ENCODE data around the gene ZNF646.
A peak's percentile ranks its signal among the peaks of the same experiment; 100 is the strongest.

ZNF646 gene, protein sequence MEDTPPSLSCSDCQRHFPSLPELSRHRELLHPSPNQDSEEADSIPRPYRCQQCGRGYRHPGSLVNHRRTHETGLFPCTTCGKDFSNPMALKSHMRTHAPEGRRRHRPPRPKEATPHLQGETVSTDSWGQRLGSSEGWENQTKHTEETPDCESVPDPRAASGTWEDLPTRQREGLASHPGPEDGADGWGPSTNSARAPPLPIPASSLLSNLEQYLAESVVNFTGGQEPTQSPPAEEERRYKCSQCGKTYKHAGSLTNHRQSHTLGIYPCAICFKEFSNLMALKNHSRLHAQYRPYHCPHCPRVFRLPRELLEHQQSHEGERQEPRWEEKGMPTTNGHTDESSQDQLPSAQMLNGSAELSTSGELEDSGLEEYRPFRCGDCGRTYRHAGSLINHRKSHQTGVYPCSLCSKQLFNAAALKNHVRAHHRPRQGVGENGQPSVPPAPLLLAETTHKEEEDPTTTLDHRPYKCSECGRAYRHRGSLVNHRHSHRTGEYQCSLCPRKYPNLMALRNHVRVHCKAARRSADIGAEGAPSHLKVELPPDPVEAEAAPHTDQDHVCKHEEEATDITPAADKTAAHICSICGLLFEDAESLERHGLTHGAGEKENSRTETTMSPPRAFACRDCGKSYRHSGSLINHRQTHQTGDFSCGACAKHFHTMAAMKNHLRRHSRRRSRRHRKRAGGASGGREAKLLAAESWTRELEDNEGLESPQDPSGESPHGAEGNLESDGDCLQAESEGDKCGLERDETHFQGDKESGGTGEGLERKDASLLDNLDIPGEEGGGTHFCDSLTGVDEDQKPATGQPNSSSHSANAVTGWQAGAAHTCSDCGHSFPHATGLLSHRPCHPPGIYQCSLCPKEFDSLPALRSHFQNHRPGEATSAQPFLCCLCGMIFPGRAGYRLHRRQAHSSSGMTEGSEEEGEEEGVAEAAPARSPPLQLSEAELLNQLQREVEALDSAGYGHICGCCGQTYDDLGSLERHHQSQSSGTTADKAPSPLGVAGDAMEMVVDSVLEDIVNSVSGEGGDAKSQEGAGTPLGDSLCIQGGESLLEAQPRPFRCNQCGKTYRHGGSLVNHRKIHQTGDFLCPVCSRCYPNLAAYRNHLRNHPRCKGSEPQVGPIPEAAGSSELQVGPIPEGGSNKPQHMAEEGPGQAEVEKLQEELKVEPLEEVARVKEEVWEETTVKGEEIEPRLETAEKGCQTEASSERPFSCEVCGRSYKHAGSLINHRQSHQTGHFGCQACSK (N-terminal part only)

GRCh38 chr16:31073970-31074813, at the start of gene ZNF646, which contains the start of gene ZNF668:
ZNF646 (plus strand) TSS chr16:31074422; CDS start chr16:31076325, 1,903 bp downstream.
ZNF668 (minus strand) TSS chr16:31074240; CDS start chr16:31064459, 9,781 bp downstream.
- DNase-seq (ENCODE audit: extremely low read depth in 1 of 2, low read depth in 1 of 2): peak; percentile 94 to 99

DNA sequence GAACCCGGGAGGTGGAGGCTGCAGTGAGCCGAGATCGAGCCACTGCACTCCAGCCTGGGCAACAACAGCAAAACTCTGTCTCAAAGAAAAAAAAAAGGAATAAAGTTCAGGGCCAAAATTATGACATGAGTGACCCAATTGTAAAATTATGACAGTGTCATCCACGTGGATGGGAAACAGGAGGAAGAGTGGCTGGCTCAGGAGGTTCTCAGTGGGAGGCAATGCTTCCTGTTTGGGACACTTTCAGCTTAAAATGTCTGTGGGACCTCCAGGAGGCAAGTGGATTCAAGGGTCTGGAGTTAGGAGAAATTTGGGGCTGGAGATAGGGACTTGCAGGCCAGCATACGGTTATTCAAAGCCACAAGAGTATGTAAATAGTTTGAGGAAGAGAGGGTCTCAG, 48.9 kb upstream of the ZNF646 start:
- no peak for DNase-seq (ENCODE audit: extremely low read depth in 1 of 2, low read depth in 1 of 2)

- DNase-seq (ENCODE audit: extremely low read depth in 1 of 2, low read depth in 1 of 2): no peak
These were observed 45.0 kb upstream of the ZNF646 start for GRCh38 chr16:31029272-31029671.

DNA sequence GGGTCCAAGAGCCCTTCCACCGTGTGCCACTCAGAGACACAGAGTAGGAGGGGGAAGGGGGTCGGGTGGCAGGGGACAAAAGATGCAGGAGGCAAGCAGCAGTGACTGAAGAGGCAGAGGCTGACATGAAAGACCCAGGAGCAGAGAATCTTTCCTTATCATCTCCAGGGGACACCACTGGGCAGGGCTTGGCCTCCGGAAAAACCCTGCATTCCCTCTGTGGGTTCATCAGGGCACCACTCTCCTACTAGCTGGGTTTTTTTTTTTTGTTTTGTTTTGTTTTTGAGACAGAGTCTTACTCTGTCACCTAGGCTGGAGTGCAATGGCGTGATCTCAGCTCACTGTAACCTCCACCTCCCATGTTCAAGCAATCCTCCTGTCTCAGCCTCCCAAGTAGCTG, 42.9 kb upstream of the ZNF646 start:
- no peak for DNase-seq (ENCODE audit: extremely low read depth in 1 of 2, low read depth in 1 of 2)

- peak; percentile 91 to 96 for DNase-seq (ENCODE audit: extremely low read depth in 1 of 2, low read depth in 1 of 2)
These were observed 41.2 kb upstream of the ZNF646 start, which contains the start of gene STX4 for GRCh38 chr16:31032736-31033708. STX4 (plus strand) TSS chr16:31033558; CDS start chr16:31033806, 248 bp downstream.

DNA sequence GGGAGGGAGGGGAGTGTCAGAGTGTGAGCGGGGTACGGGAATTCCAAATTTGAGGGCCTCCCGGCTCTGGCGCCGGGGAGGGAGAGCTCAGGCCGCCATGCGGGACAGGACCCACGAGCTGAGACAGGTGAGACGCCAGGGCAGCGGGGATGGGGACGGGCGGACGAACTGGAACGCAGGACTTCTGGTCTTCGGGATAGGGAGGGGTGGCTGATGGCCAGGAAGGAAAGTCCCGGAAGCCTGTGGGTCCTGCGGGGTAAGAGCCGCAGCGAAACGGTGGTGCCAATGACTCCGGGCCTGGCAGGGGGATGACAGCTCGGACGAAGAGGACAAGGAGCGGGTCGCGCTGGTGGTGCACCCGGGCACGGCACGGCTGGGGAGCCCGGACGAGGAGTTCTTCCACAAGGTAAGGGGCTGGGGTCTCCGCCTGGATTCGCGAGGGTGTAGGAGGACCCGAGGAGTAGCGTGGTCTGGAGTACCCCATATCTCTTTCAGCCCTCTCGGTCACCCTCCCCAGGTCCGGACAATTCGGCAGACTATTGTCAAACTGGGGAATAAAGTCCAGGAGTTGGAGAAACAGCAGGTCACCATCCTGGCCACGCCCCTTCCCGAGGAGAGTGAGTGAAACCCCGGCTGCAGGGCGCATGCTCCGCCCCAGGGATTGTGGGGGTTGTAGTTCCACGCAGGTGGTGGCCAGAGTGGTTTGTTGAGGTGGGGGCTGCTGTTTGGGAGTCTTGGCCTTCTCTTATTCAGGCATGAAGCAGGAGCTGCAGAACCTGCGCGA, 40.3 kb upstream of the ZNF646 start:
- peak; percentile 74 to 85 for DNase-seq (ENCODE audit: extremely low read depth in 1 of 2, low read depth in 1 of 2)

- DNase-seq (ENCODE audit: extremely low read depth in 1 of 2, low read depth in 1 of 2): no peak
These were observed 37.5 kb upstream of the ZNF646 start for GRCh38 chr16:31036691-31037090.

GRCh38 chr16:31038993-31039392, 35.2 kb upstream of the ZNF646 start:
- DNase-seq (ENCODE audit: extremely low read depth in 1 of 2, low read depth in 1 of 2): no peak

GRCh38 chr16:31042866-31043265, 31.4 kb upstream of the ZNF646 start:
- DNase-seq (ENCODE audit: extremely low read depth in 1 of 2, low read depth in 1 of 2): no peak

GRCh38 chr16:31043352-31043751, 30.9 kb upstream of the ZNF646 start:
- no peak for DNase-seq (ENCODE audit: extremely low read depth in 1 of 2, low read depth in 1 of 2)

GRCh38 chr16:31043898-31044481, 30.2 kb upstream of the ZNF646 start:
- no peak for DNase-seq (ENCODE audit: extremely low read depth in 1 of 2, low read depth in 1 of 2)

GRCh38 chr16:31050280-31051030, 23.8 kb upstream of the ZNF646 start:
- no peak for DNase-seq (ENCODE audit: extremely low read depth in 1 of 2, low read depth in 1 of 2)

DNA sequence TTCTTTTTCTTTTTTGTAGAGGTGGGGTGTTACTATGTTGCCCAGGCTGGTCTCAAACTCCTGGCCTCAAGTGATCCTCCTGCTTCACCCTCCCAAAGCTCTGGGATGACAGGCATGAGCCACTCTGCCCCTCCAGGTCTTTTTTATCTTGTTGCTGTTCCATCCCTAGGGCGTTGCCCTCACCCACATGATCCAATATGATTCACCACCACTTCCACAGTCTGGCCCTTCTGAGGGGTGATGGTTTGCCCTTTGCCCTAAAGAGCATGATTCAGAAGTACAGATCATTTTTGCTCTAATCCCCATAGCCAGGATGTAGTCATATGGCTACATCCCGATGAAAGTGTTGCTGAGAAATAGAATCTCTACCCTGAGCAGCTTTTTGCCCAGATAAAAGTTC, 22.1 kb upstream of the ZNF646 start:
- DNase-seq (ENCODE audit: extremely low read depth in 1 of 2, low read depth in 1 of 2): no peak

GRCh38 chr16:31055613-31056012, 18.6 kb upstream of the ZNF646 start:
- no peak for DNase-seq (ENCODE audit: extremely low read depth in 1 of 2, low read depth in 1 of 2)

- no peak for DNase-seq (ENCODE audit: extremely low read depth in 1 of 2, low read depth in 1 of 2)
These were observed 13.0 kb upstream of the ZNF646 start for GRCh38 chr16:31061126-31061812.

GRCh38 chr16:31061813-31062440, 12.3 kb upstream of the ZNF646 start:
- no peak for DNase-seq (ENCODE audit: extremely low read depth in 1 of 2, low read depth in 1 of 2)

Data from stimulated activated CD8-positive, alpha-beta memory T cell treated with anti-CD3 and anti-CD28 coated beads, Interleukin-7, amount 100 ng/mL, for 48 hours (primary cell).